Astrocyte (in vitro differentiated cells and primary cell): ENCODE data around the gene CCSER1.

Source experiments
- CTCF ChIP-seq: IDR thresholded peaks from 2 replicates; pipeline ENCODE4 v1.5.1; 2011; ENCODE audit warnings: low read depth, mild to moderate bottlenecking, inconsistent platforms, low read length, moderate library complexity; ENCODE audit not compliant: insufficient read depth
- EZH2 ChIP-seq: IDR thresholded peaks from 2 replicates; pipeline ENCODE4 v1.6.1; 2012; ENCODE audit warnings: mild to moderate bottlenecking, low read length, inconsistent platforms; ENCODE audit not compliant: insufficient read depth

GRCh38 chr4:91019513-91019912 is 892.3 kb downstream of the CCSER1 start:
- no peak for TF ChIP-seq CTCF
- no peak for TF ChIP-seq EZH2
